HepG2 (cell line): ENCODE measurements around the gene VAPB. TPM values are rescaled to one million over a fixed set of nuclear protein-coding genes. Genes with fewer than 3 reads are reported as not detected.

Experiments used
- ELF1 ChIP-seq: sonication (generic); formaldehyde crosslinking; IDR thresholded peaks from 2 replicates; pipeline ENCODE4 v1.4.0; 2020; ENCODE audit warnings: missing genetic modification reagents
- ERF ChIP-seq: IDR thresholded peaks from 2 replicates; pipeline ENCODE4 v1.6.1; 2018; ENCODE audit warnings: missing biosample characterization, missing genetic modification reagents
- HDAC2 ChIP-seq: sonication (generic); formaldehyde crosslinking; IDR thresholded peaks from 2 replicates; pipeline ENCODE4 v1.4.0; 2020; ENCODE audit warnings: missing genetic modification reagents
- HOXA5 ChIP-seq: sonication (generic); formaldehyde crosslinking; IDR thresholded peaks from 2 replicates; pipeline ENCODE4 v1.4.0; 2020; ENCODE audit warnings: missing genetic modification reagents
- KDM1A ChIP-seq: IDR thresholded peaks from 2 replicates; pipeline ENCODE4 v1.6.1; 2016; ENCODE audit warnings: missing compliant biosample characterization
- NR2F1 ChIP-seq, 2 experiments: fragments of 450-650 bp in 1 of 2; formaldehyde crosslinking in 1 of 2; IDR thresholded peaks; 2 replicates each; pipeline versions ENCODE4 v1.5.0 to v1.6.1; 2016 to 2020; ENCODE audit warnings: mild to moderate bottlenecking in 1 of 2, missing compliant biosample characterization in 1 of 2, missing genetic modification reagents in 1 of 2, moderate library complexity in 1 of 2
- PBX3 ChIP-seq: sonication (generic); formaldehyde crosslinking; IDR thresholded peaks from 2 replicates; pipeline ENCODE4 v1.8.1; 2023; ENCODE audit warnings: missing genetic modification reagents, inconsistent platforms, borderline replicate concordance
- POLR2A ChIP-seq, 2 experiments: IDR thresholded peaks; 2 replicates each; pipeline ENCODE4 v1.6.1; 2011; ENCODE audit warnings: low read depth in 2 of 2, low read length in 2 of 2, mild to moderate bottlenecking in 1 of 2, moderate library complexity in 1 of 2; ENCODE audit not compliant: insufficient read depth in 1 of 2
- PRDM10 ChIP-seq: sonication (generic); formaldehyde crosslinking; IDR thresholded peaks from 2 replicates; pipeline ENCODE4 v1.4.0; 2020; ENCODE audit warnings: low read depth, missing genetic modification reagents
- ZFP41 ChIP-seq: sonication (generic); formaldehyde crosslinking; IDR thresholded peaks from 2 replicates; pipeline ENCODE4 v1.4.0; 2020; ENCODE audit warnings: mild to moderate bottlenecking, missing genetic modification reagents, borderline replicate concordance
- ZKSCAN5 ChIP-seq: sonication (generic); formaldehyde crosslinking; IDR thresholded peaks from 2 replicates; pipeline ENCODE4 v1.5.1; 2020; ENCODE audit warnings: mild to moderate bottlenecking, missing genetic modification reagents
- ZNF263 ChIP-seq: sonication (generic); formaldehyde crosslinking; IDR thresholded peaks from 2 replicates; pipeline ENCODE4 v1.4.0; 2020; ENCODE audit warnings: missing genetic modification reagents
- ZNF34 ChIP-seq: sonication (generic); formaldehyde crosslinking; IDR thresholded peaks from 2 replicates; pipeline ENCODE4 v1.4.0; 2020; ENCODE audit warnings: mild to moderate bottlenecking, missing genetic modification reagents, borderline replicate concordance
- polyA plus RNA-seq, 8 experiments: library from polyadenylated mRNA; depleted of rRNA in 3 of 8; stranded (reverse) in 7 of 8; unstranded in 1 of 8; fragments of >200 nt; fragmentation: Illumina TruSeq in 4 of 8; extraction: Trizol in 4 of 8; gene quantifications; 2 replicates each; pipeline versions ENCODE4 v1.2.1 to v1.2.3, GENCODE V29; 2011 to 2016; ENCODE audit warnings: low read depth in 4 of 8, missing spikeins in 1 of 8, mixed read lengths in 1 of 8; ENCODE audit not compliant: insufficient read depth in 1 of 8
- total RNA-seq, 5 experiments: library from RNA; depleted of rRNA; stranded (reverse); fragments of >200 nt; fragmentation: Illumina TruSeq; extraction: Trizol; gene quantifications; 2 replicates each; pipeline ENCODE4 v1.2.3, GENCODE V29; 2016; ENCODE audit warnings: low read depth in 1 of 5

The VAPB gene
- total and polyA plus RNA-seq, 2 of the 13 experiments (the other 11 are each of a cell fraction or from before 2014, with no cell fraction given): 18.6 to 48.5 TPM

- TF ChIP-seq PRDM10 (CRISPR knock-in tag) (peak; percentile 32; the same call in 1 of the 2 replicates), ZFP41 (CRISPR knock-in tag) (no peak), KDM1A (CRISPR knock-in tag) (0 out of 2 replicates have a peak, but pooled peaks have one; percentile 11), NR2F1 (CRISPR knock-in tag; IDR thresholded peaks at IDR 0.05) (peak in 1 of 2 experiments; percentile 74; a peak in 1 of 4 replicates), ZNF263 (CRISPR knock-in tag) (peak; percentile 67), ZKSCAN5 (CRISPR knock-in tag) (0 out of 2 replicates have a peak, but pooled peaks have one; percentile 36), ERF (CRISPR knock-in tag) (peak; percentile 46; the same call in 1 of the 2 replicates), POLR2A (IDR thresholded peaks at IDR 0.05; ENCODE audit: insufficient read depth in 1 of 2, low read depth in 2 of 2, low read length in 2 of 2) (peak in 1 of 2 experiments; percentile 41; a peak in 1 of 4 replicates), HDAC2 (peak; percentile 37; the same call in 1 of the 2 replicates), HOXA5 (no peak), ZNF34 (CRISPR knock-in tag) (0 out of 2 replicates have a peak, but pooled peaks have one; percentile 40), ELF1 (CRISPR knock-in tag) (peak; percentile 55; the same call in 1 of the 2 replicates), PBX3 (no peak)
Observed at GRCh38 chr20:58374027-58374850, 14.8 kb upstream of the VAPB start (continued).
